Measurements from ENCODE around the gene CLTCL1. TPM values are rescaled to one million over a fixed set of nuclear protein-coding genes. Genes with fewer than 3 reads are reported as not detected.

CLTCL1 gene
- total RNA-seq, 2 donors from 2014 or later, result 19.1 to 29.7 TPM

DNA sequence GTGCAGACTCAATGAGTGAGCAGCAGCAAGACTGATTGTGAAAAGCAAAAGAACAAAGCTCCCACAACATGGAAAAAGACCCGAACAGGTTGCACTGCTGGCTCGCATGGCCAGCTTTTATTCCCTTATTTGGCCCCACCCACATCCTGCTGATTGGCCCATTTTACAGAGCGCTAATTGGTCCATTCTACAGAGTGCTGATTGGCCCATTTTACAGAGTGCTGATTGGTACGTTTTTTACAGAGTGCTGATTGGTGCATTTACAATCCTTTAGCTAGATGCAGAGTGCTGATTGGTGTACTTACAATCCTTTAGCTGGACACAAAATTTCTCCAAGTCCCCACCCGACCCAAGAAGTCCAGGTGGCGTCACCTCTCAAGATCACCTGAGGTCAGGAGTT, 97.6 kb downstream of the CLTCL1 start:
- H3K9me3 ChIP-seq, result no peaks in the 10 kb centered on the region
- H3K27ac ChIP-seq, result no peak overlapping the region
- DNase-seq (ENCODE audit: low spot score), result no peak
- peaks cover 2% of the 10 kb centered on the region for H3K36me3 ChIP-seq
- no peaks in the 10 kb centered on the region for H3K4me1 ChIP-seq
- TF ChIP-seq, protein P1, sequence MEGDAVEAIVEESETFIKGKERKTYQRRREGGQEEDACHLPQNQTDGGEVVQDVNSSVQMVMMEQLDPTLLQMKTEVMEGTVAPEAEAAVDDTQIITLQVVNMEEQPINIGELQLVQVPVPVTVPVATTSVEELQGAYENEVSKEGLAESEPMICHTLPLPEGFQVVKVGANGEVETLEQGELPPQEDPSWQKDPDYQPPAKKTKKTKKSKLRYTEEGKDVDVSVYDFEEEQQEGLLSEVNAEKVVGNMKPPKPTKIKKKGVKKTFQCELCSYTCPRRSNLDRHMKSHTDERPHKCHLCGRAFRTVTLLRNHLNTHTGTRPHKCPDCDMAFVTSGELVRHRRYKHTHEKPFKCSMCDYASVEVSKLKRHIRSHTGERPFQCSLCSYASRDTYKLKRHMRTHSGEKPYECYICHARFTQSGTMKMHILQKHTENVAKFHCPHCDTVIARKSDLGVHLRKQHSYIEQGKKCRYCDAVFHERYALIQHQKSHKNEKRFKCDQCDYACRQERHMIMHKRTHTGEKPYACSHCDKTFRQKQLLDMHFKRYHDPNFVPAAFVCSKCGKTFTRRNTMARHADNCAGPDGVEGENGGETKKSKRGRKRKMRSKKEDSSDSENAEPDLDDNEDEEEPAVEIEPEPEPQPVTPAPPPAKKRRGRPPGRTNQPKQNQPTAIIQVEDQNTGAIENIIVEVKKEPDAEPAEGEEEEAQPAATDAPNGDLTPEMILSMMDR (IDR thresholded peaks at IDR 0.05), result no peak
- H3K4me3 ChIP-seq, result no peak overlapping the region
- no peaks in the 10 kb centered on the region for H3K27me3 ChIP-seq

DNA sequence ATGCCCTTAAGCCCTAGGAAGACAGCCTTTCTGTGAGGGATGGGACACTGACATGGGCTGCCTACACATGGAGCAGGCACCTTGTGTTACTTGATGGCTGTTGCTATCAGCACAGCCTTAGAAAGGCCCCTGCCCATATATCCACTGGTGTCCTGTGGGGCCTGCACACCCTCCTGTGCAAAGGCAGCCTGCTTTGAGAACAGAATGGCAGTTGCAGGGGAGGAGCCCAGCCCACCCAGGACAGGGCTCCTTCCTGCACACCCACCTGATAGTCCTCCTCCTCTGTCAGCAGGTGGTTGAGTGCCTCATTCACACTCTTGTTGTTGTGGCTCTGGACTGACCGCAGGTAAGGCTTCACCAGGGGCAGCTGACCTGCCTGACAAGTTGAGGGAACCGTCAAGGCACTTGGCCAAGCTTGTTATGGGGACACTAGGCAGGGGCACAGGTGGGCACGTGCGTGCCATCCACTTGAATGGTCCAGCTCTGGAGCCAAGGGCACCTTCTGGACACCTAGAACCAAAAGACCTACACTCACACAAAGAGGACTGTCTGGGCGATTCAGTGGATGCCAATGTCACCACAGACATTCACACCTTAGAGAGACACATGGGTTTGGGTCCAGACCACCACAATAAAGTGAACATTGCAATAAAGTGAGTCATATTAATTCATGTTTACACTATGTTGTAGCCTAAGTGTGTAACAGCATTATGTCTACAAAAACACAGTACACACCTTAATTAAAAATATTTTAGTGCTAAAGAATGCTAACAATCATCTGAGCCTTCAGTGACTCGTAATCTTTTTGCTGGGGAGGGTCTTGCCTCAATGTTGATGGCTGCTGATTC, 103.6 kb downstream of the CLTCL1 start:
- TF ChIP-seq, protein P1 (IDR thresholded peaks at IDR 0.05), result no peak
- peaks cover 11% of the 10 kb centered on the region for H3K36me3 ChIP-seq
- DNase-seq (ENCODE audit: low spot score), result no peak
- no peak overlapping the region for H3K4me3 ChIP-seq
- H3K4me1 ChIP-seq, result peaks cover 0 to 5% of the 10 kb centered on the region in 2 donors
- no peaks in the 10 kb centered on the region for H3K27me3 ChIP-seq
- no peak overlapping the region for H3K27ac ChIP-seq
- no peaks in the 10 kb centered on the region for H3K9me3 ChIP-seq

DNA sequence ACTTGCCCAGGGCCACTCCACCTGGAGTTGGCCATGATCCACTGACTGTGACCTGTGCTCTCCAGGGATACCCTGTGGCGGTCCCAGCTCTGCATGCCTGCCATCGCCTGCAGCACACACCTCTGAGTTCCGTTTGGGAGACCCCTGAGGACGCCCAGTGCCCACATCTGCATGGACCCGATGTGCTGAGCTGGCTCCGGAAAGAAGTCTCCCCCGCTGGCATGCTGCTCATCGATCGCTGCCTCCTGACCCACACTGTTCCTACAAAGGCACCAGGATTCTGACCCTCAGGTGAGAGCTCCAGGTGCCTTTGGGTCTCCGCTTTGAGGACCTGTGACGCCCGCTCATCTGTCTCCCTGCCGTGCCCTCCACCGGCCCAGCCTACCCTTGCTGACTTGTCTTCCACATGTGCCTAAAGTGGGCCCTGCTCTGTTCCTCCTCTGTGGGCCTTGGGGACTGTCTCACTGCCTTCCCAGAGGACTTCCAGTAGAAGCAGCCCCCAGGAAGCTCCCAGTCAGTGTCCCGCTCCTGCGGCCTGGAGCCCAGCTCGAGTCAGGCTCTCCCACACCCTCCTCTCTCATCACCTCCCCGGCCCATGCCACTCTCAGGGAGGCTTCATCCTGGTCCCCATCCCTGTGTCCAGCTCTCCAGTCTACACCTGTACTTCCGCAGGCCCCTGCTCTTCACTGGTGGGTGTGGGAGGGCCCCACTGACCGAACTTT, 107.1 kb downstream of the CLTCL1 start:
- H3K9me3 ChIP-seq, result no peaks in the 10 kb centered on the region
- peak overlapping the region in 1 of 2 donors; percentile 10 for H3K27ac ChIP-seq
- H3K4me3 ChIP-seq, result no peak overlapping the region
- peaks cover 11% of the 10 kb centered on the region for H3K36me3 ChIP-seq
- no peak for DNase-seq (ENCODE audit: low spot score)
- peaks cover 0 to 8% of the 10 kb centered on the region in 2 donors for H3K4me1 ChIP-seq
- TF ChIP-seq, protein P1 (IDR thresholded peaks at IDR 0.05), result no peak
- no peaks in the 10 kb centered on the region for H3K27me3 ChIP-seq

- Histone ChIP-seq H3K27ac (no peak overlapping the region), H3K9me3 (no peaks in the 10 kb centered on the region), H3K4me3 (no peak overlapping the region), H3K27me3 (no peaks in the 10 kb centered on the region), H3K36me3 (peaks cover 11% of the 10 kb centered on the region), H3K4me1 (peaks cover 0 to 14% of the 10 kb centered on the region in 2 donors)
- TF ChIP-seq, protein P1 (IDR thresholded peaks at IDR 0.05), result no peak
- no peak for DNase-seq (ENCODE audit: low spot score)
Observed at GRCh38 chr22:19183216-19183615, 108.3 kb downstream of the CLTCL1 start.

GRCh38 chr22:19182472-19183157, 108.9 kb downstream of the CLTCL1 start:
- Histone ChIP-seq H3K9me3 (no peaks in the 10 kb centered on the region), H3K36me3 (peaks cover 7% of the 10 kb centered on the region)

More at GRCh38 chr22:19182472-19183157, 108.9 kb downstream of the CLTCL1 start:
- TF ChIP-seq, protein P1 (IDR thresholded peaks at IDR 0.05), result no peak
- Histone ChIP-seq H3K4me3 (no peak overlapping the region), H3K4me1 (peaks cover 0 to 19% of the 10 kb centered on the region in 2 donors), H3K27ac (no peak overlapping the region), H3K27me3 (no peaks in the 10 kb centered on the region)
- no peak for DNase-seq (ENCODE audit: low spot score)
